Colon (tissue), 2 donors: ENCODE results near the gene LDAH.

Source experiments
- FAIRE-seq: peaks from 2 replicates; lab custom pipeline; 2012; peaks lifted over from hg19 to GRCh38; lab: Jason Lieb, UNC
- donor health status: control.
- donor health status: control.

The LDAH gene

DNA sequence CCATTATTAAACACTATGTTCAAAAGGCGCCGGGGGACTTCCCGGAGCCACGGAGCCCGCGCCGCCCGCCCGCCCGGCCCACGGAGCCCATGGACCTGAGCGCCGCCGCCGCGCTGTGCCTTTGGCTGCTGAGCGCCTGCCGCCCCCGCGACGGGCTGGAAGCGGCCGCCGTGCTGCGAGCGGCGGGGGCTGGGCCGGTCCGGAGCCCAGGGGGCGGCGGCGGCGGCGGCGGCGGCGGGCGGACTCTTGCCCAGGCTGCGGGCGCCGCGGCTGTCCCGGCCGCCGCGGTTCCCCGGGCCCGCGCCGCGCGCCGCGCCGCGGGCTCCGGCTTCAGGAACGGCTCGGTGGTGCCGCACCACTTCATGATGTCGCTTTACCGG is 155.8 kb downstream of the LDAH start:
- FAIRE-seq, result no peak

DNA sequence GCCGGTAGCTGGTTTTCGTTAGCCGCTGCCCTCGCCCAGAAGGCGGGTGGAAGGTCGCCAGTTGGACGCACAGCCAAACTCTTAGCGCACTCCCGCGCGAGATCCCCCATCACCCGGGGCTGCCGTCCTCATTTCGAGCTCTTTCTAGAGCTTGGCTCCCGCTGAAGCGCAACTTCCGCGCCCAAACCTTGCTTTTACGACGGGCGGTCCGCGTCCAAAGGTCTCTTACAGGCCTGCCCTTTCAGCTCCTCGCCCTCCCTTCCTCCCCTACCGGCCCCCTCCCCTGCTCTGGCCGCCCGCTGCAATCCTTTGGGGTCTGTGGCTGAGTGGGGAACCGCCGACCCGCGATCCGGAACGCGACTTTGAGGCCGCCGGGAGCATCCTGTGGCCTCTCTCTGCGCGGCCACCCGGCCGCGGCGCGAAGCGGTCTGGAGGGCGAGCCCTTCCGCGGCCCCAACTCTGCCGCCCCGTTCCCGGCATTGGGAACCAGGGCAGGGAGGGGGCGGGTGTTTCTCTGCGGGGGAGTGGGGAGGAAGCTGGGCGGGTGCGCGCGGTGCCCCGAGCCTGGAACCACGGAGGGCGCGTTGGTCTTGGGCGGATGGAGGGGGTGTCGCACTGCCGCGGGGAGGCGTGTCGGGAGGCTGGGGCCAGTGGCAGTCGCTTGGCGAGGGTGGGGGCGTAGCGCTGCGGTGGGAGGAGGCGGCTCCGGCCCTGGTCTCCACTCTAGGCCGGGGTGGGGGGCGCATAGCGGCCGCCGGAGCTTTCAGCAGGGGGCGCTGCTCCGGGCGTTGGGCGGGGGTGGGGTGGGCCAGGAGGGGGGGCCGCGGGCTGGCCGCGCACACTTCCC is 156.4 kb downstream of the LDAH start, which contains the start of gene GDF7:
GDF7 (plus strand) TSS at position 841 of the 847 bp plus-strand sequence. CDS start 96 bp downstream, outside the sequence.
- FAIRE-seq, result no peak

DNA sequence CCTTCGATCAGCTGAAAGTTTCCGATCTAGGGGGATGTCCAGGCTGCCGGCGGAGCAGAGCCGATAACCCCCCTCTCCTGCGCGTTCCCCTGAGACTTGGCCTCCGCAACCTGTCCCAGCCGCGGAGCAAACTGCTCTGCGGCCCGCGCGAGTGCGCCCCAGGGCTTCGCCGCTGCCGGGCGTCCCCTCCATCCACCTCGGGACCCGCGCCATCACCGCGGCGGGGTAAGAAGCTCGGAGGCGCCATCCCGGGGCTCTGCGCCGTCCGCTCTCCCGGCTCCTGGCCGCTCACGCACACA is 156.9 kb downstream of the LDAH start:
- FAIRE-seq, result no peak

DNA sequence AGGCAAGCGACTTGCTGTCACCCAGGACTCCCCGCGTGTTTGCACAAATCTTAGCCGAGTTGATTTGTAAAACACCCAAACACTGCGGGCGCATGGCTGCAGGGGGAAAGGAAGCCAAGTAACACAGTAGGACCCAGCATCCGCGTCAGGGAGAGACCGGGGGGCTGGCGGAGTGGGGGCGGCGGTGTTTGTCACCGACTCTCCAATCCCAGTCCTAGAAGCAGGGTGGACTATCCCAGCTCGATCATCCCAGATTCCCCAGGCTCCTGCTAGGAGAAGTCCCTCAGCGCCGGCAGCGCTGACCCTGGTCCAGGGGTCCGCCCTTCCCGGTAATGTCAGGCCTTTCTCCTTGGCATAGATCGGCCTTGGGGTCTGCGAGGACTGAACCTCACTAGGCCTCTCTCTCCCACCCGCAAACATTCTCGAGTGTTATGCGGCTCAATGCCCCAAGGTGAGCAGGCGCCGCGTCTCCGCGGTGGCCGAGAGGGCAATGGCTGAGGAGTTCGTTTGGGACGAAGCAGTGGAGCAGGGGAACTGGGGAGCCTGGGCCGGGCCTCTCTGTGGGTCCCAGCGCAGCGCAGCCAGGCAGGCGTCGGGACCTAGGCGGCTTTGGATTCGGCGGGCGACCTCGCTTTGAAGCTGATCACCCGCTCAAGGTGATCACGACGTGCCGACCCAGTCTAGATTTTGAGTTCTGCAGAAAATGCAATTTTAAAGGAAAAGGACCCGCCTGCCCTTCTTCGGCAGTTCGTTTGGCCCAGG is 157.5 kb downstream of the LDAH start:
- FAIRE-seq, result no peak

DNA sequence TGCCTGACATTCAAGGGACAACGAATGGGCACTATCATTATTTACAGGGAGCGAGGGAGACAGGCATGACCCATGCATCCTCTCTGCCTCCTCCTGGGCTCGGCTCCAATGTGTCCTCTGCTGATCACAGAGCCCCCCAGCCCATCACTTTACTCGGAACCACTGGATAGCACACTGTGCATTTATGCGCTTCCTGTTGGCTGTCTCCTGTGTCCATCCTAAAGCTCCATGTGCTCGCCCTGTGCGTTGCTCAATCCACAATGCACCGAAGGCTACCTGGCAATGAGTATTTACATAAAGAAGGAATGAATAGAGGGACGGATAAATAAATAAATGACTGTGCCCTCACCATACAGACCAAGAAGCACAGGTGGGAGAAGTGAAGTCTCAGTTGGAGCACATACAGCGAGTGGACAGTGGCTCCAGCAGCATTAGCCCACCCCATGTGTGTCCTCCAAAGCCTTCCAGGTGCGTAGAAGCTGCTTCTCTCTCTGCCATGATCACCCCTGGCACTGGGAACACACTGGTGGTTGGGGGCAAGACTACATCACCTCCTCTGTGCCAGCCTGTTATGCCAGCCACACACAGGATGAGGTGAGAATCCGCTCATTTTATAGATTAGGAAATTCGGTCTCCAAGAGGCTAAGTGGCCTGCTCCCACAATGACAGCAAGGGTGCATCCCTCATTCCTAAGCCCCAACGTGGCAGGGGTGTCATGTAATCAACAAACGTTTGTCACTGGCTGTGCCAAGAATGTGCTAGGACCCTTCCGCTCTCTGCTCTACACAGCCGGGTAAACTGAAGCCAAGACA is 158.3 kb downstream of the LDAH start:
- no peak for FAIRE-seq

DNA sequence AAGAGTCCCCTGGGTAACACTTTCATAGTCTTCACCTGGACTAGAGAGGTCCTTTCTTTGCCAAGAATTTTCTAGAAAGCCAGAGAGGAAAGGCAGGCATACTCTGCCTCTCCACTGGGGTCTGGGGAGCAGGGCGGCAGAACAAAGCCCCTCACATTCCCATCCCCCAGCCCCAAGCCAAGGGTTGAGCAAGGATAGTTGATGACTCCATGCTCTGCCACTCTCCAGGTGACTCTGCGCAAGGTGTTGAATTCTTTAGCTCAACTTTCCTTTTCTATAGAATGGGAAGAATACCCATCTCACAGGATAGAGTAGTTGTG is 158.9 kb downstream of the LDAH start:
- FAIRE-seq, result no peak

DNA sequence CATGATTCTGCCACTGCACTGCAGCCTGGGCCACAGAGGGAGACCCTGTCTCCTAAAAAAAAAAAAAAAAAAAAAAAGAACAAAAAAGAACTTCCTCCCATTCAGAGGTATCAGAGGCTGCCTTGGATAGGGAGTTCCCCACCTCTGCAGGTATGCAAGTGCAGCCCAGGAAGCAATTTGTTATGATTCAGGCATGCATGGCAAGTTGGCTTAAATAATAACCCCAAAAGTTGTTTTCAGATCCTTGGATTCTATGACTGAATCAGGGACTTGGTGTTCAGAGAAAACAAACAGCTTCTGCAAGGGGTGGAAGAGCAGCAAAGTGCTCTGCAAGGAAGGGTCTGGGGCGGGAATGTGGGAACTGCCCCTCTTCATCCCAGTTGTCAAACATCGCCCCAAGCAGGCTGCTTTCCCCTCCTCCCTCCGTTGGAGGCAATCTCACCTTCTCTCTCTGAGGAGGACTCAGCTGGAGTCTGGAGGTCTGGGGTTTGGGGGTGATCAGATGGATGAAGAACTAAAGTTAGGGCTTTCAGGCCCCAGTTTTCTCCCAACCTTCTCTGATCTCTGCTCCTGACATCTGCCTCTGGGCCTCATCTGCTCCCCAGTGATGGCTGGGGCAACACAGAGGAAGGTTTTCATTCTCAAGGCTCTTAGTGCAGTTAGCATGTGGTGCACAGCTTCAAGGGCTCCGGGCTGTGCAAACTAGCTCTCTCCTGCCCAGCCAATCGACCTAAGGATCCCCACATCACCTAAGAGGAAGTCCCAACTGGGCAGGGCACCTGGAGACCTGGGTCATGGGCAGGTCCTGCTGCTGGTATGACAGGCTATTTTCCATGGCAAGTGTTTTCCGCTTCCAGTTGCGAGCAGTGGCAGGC is 159.5 kb downstream of the LDAH start:
- no peak for FAIRE-seq

DNA sequence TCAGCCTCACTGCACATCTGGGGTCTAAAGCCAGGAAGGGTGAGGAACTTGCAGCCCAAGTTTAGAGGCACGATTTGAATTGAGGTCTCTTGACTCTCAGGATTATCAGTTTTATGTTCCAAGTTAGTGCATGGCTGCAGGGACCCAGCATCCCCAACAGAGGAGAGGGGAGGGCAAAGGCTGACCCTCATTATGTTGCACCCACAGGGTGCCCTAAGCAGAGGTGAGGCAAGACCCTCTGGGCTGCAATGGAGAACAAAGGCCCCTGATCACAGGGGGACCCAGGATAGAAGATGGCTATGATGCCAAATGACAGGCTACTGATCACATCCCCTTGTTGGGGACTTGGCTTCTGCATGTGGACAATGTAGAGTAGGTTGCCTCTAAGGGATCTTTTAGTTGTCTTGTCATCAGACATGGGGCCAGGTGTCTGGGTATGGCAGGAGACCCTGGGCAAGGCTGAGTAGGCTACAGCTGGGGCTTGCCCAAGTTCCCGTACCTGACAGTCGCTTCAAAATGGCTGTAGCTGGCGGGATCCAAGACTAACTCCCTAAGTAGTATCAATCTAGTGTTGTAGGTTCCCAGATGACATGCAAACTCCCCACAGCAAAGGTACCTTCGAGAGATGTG is 160.5 kb downstream of the LDAH start:
- no peak for FAIRE-seq

DNA sequence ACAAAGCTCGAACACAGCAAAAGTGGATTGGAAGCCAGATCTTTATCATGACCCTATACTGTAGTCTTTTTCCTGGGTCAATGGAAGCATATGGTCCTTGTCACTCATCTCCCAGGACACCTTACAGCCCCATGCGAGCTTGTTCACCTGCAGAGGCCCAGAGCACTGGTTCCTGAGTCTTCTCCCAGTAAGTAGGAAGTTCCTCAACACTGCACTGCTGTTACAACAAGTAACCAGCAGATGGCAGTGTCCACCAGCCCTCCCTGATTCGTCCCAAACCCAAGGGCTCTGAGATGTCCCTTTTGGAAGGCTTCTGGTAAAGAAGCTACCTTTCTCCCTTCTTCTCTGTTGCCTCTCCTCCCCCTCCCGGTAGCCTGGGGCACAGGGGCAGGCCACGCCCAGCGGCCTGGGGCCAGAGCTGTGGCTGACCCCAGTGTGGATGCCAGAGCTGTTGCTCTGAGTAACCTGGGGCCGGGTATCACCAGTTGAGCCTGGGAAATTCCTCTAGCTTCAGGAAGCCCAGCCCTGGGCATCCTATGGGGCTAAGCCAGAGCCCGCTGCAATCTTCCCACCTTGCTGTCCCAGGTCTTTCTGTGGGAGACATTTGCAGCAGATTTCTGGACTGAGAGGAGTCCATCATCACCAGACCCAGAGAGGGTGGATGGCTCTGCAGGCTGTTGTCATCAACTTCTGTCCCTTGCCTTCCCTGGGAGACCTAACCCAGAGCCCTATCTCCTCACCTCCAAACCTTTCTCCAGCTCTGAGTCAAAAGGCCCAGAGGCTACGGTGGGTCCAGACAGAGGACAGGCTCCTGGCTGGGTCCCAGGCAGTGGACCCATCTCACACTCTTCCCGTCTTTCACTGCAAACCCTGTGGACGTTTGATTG is 161.2 kb downstream of the LDAH start:
- FAIRE-seq, result no peak

DNA sequence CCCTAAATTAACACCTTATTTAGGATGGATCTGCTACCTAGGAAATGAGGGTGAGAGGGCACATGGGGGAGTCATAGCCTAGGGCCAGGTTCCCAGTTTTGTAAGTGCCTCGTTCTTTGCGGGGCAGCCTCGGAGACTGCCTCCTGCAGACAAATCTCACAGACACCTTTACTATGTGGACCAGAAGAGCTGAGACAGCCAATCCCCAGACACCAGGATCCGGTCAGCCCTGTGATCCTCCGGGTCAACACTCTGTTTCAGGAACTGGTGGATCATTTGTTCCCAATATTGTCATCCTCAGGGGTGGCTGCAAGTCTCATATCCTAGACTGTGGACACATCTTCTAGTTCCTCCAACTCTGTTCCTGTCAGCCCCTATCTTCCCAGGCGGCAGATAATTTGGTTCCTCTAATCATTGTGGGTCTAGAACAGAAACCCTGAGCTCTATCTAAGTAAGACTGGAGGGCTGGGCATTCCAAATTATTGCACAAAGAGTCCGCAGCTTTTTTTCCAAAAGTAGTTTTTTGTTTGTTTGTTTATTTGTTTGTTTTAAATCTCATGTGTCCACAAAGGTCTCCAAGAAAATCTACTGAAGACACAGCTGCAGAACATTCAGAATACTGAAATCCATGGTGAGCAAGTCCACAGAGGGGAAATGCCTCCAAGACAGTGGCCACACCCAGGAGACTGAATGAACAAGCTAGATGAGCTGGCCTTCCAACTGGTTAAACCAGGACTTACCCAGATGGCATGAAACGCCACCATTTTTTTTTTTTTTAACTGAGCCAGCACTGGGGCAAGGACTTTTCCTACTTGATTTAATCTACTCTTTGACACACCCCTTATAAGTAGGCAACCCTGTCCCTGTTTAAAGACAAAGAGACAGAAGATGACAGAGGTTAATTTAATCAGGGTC is 162.1 kb downstream of the LDAH start:
- no peak for FAIRE-seq

DNA sequence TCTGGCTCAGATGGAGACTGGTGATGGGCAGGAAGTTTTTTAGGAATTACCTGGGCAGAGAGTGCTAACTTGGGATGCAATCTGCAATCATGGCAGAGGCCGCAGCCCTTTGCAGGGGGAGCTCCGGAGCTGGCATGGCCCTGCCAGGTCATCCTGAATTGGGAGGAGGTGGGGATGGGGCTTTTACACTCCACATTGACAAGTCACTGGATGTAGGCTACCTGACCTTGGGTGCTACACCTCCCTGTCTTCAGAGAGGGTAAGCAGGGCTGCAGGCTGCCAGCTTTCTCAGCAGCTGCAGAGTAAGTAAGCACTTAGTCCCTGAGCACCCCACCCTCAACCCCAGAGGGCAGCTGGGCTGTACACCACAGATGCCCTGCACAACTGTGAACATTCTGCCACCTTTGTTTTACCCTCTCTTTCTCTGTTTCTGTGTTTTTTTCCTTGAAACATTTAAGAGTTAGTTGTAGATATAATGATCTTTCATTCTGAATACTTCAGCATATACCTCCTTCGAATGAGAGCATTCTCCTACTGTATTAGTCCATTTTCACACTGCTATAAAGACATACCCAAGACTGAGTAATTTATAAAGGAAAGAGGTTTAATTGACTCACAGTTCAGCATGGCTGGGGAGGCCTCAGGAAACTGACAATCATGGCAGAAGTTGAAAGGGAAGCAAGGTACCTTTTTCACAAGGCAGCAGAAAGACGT is 165.2 kb downstream of the LDAH start:
- no peak for FAIRE-seq

DNA sequence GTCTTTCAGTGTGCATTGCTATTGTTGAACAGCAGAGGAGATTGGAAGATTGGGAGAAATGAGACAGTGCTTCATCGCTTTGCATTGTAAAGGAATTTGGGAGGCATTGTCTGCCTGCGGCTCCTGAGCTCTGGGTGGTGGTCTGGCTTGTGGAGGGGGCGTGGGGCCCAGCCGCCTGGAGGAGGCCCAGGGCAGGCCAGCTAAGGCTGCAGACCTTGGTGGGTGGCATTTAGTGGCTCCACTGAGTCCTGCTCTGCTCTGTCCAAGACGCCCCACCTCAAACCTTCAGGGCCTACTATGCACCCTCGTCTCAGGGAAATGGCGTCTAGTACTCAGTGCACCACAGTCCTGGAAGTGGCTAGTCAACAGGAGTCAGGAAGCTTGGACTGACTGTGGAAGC is 166.3 kb downstream of the LDAH start:
- FAIRE-seq, result no peak

DNA sequence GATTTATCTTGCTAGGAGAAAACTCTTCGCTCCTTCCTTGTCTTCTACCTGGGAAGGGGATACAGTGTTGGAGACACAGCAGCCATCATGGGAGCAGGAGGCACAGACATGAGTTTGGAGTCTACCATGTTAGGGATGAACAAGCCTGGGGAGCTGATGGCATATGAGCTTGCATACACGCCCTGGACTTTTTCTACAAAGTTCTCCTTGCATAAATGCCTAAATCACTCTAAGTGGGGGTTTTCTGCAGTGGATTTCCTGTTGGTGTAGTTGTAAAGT is 168.4 kb downstream of the LDAH start:
- no peak for FAIRE-seq

DNA sequence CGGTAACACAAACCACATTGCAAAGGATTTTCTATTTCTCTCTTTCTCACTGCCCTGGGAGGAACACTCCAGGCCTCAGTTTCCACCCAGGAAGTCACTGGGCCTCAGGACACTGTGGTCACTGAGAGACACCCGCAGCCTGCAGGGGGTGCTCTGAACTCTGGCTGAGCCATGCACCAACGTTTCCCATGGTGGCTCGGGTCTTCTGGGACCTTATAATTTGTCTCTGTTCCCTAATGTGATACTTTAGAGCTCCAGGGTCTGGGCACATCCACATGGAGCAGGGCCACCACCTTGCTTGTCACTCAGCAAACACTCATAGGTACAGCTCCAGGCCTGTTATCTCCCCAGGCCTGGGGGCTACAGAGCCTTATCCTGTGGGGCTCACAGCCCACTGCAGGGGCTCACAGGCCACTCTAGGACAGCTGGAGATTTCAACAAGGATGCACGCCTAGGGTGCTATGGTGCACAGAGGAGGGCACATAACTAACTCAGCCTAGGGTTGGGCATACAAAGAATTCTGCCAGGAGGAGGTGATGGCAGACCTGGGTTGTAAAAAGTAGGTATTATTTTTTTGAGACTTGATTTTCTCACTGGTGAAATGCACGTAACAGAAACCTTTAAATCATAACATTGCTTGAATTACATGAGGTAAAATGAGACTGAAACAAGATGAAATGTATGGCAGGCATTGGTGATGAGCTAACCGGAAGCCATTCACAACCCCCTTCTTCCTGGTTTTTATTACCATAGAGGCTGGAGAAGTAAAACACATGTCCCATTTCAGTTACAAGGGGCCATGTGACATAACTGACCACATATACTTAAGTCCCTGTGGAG is 169.0 kb downstream of the LDAH start:
- no peak for FAIRE-seq

DNA sequence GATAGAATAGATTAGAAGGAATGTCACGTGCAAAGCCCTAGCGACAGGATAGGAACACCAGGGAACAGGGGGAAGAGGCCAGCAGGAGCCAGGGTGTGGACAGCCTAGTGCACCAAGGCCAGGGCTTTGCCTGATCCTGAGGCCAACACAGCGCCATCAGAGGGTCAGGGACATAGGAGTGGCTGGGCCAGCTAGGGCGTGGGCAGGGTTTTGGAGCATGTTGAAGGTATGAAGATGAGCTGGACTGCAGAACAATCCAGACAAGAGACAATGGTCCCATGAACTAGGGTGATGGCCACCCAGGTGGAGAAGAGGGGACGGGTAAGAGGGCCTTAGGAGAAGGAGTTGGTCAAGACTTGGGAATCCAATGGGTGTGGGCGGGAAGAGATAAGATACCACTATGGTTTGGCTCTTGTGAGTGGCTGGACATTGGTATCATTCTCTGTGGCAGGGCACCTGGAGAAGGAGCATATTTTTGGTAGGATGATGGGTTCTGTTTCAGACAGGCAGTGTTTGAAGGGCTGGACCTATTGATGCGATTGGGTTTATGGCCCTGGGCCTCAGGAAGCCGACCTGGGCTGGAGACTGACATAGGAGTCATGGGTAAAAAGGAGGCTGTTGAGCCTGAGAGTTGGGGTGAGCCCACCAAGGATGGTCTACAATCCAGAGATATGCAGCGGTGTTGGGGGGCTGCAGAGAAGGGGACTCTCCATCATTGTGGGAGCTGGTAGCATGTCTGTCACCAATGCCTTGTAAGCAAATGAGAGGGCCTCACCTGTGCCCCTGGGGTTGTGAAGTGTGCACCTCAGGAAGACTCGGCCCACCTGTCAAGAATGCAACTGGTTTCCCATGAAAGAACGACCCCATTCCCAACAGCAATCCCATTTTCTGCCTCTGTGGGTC is 170.0 kb downstream of the LDAH start:
- no peak for FAIRE-seq

DNA sequence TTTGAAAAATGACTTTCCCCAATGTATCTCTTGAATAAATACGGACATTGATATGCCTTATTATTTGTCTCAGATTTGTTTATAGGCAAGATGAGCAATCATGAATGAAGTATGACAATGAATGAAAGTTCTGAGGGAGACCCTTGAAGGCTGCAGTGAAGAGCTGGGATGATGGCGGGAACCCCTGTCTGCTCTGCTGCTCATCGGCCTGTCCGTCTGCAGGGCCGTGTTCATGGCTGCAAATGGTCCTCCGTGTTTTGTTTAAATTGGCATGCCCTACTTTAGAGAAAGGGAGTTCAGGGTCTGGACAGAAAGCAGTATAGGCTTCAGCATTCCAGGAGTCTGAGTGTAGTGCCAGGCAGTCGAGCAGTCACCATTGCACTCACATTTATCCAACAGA is 170.8 kb downstream of the LDAH start:
- FAIRE-seq, result no peak

DNA sequence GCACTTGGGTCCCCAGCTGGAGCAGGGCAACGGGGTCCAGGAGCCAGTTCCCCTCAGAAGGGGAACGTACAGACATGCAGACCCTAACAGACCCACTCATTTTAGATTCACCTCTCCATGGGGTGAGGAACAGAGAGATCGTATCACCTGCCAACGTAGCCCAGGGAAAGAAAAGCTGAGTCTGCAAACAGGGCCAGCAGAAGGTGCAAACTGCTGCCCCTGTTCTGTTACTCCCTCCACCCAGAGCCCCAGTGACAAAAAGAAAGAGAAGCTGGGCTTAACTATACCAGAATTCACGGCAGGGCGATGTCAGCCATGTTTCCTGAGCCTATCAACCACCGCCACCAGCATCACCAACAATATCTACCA is 171.2 kb downstream of the LDAH start:
- FAIRE-seq, result no peak
